Liver (tissue), 3 donors: ENCODE data around the gene EXOSC5.

Experiments used
- CTCF ChIP-seq: fragments of 150-350 bp; IDR thresholded peaks from 2 replicates; pipeline ENCODE4 v1.5.1; 2017; ENCODE audit warnings: improper control_type of control experiment, low read depth, low read length; ENCODE audit not compliant: missing input control
- FOXA1 ChIP-seq: IDR thresholded peaks from 2 replicates; pipeline ENCODE4 v1.6.1; 2016; ENCODE audit warnings: antibody characterized with exemption
- GABPA ChIP-seq, 2 donors: IDR thresholded peaks in 1 of 2; conservative IDR thresholded peaks in 1 of 2; 2 replicates each; pipeline ENCODE4 v1.6.1; 2016; ENCODE audit warnings: antibody characterized with exemption in 2 of 2, mild to moderate bottlenecking in 1 of 2, moderate library complexity in 1 of 2
- HNF4G ChIP-seq: IDR thresholded peaks from 2 replicates; pipeline ENCODE4 v1.6.1; 2016; ENCODE audit warnings: antibody characterized with exemption
- NR2F2 ChIP-seq: IDR thresholded peaks from 2 replicates; pipeline ENCODE4 v1.6.1; 2016; ENCODE audit warnings: antibody characterized with exemption
- RAD21 ChIP-seq, 2 donors: IDR thresholded peaks; 2 replicates each; pipeline ENCODE4 v1.6.1; 2016; ENCODE audit warnings: antibody characterized with exemption in 2 of 2, mild to moderate bottlenecking in 2 of 2
- REST ChIP-seq: IDR thresholded peaks from 2 replicates; pipeline ENCODE4 v1.6.1; 2016; ENCODE audit warnings: antibody characterized with exemption, mild to moderate bottlenecking
- SP1 ChIP-seq: IDR thresholded peaks from 2 replicates; pipeline ENCODE4 v1.6.1; 2018; ENCODE audit warnings: antibody characterized with exemption, mild to moderate bottlenecking
- TAF1 ChIP-seq: conservative IDR thresholded peaks from 2 replicates; pipeline ENCODE4 v1.6.1; 2016; ENCODE audit warnings: antibody characterized with exemption, mild to moderate bottlenecking
- YY1 ChIP-seq: IDR thresholded peaks from 2 replicates; pipeline ENCODE4 v1.6.1; 2016; ENCODE audit warnings: antibody characterized with exemption, mild to moderate bottlenecking
- TF ChIP-seq, protein P1 (sequence below): IDR thresholded peaks from 2 replicates; pipeline ENCODE4 v1.6.1; 2016; ENCODE audit warnings: antibody characterized with exemption
- TF ChIP-seq, protein P2 (sequence below): IDR thresholded peaks from 2 replicates; pipeline ENCODE4 v1.6.1; 2016; ENCODE audit warnings: antibody characterized with exemption
- TF ChIP-seq, protein P3 (sequence below): IDR thresholded peaks from 2 replicates; pipeline ENCODE4 v1.6.1; 2016; ENCODE audit warnings: antibody characterized with exemption
- donor health status: healthy.
- donor health status: healthy.

- TF ChIP-seq REST, result no peak
- no peak for TF ChIP-seq CTCF
- no peak for TF ChIP-seq FOXA1
- TF ChIP-seq TAF1, result no peak
- TF ChIP-seq, protein P1, sequence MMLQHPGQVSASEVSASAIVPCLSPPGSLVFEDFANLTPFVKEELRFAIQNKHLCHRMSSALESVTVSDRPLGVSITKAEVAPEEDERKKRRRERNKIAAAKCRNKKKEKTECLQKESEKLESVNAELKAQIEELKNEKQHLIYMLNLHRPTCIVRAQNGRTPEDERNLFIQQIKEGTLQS, result no peak
- TF ChIP-seq YY1, result no peak
- TF ChIP-seq, protein P2, sequence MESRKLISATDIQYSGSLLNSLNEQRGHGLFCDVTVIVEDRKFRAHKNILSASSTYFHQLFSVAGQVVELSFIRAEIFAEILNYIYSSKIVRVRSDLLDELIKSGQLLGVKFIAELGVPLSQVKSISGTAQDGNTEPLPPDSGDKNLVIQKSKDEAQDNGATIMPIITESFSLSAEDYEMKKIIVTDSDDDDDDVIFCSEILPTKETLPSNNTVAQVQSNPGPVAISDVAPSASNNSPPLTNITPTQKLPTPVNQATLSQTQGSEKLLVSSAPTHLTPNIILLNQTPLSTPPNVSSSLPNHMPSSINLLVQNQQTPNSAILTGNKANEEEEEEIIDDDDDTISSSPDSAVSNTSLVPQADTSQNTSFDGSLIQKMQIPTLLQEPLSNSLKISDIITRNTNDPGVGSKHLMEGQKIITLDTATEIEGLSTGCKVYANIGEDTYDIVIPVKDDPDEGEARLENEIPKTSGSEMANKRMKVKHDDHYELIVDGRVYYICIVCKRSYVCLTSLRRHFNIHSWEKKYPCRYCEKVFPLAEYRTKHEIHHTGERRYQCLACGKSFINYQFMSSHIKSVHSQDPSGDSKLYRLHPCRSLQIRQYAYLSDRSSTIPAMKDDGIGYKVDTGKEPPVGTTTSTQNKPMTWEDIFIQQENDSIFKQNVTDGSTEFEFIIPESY, result no peak
- no peak for TF ChIP-seq SP1
- TF ChIP-seq GABPA (IDR thresholded peaks at IDR 0.05 in 1 of 2, conservative IDR thresholded peaks at IDR 0.05 in 1 of 2), result no peak
- no peak for TF ChIP-seq RAD21 (IDR thresholded peaks at IDR 0.05)
- TF ChIP-seq NR2F2, result no peak
- TF ChIP-seq, protein P3, sequence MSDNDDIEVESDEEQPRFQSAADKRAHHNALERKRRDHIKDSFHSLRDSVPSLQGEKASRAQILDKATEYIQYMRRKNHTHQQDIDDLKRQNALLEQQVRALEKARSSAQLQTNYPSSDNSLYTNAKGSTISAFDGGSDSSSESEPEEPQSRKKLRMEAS, result no peak
- no peak for TF ChIP-seq HNF4G
Observed at GRCh38 chr19:41437944-41438574, 40.9 kb upstream of the EXOSC5 start.
